HepG2 (cell line): ENCODE data around the gene GDF9. TPM values are rescaled to one million over a fixed set of nuclear protein-coding genes. Genes with fewer than 3 reads are reported as not detected.
A peak's percentile ranks its signal among the peaks of the same experiment; 100 is the strongest.

Experiments
- MIER2 ChIP-seq: IDR thresholded peaks from 2 replicates; pipeline ENCODE4 v1.6.1; 2016; ENCODE audit warnings: missing biosample characterization, missing genetic modification reagents
- NAIF1 ChIP-seq: sonication (generic); formaldehyde crosslinking; IDR thresholded peaks from 2 replicates; pipeline ENCODE4 v1.5.0; 2020; ENCODE audit warnings: mild to moderate bottlenecking, missing genetic modification reagents, borderline replicate concordance
- NR2C2 ChIP-seq: sonication (generic); formaldehyde crosslinking; IDR thresholded peaks from 2 replicates; pipeline ENCODE4 v1.4.0; 2020; ENCODE audit warnings: missing genetic modification reagents, mild to moderate bottlenecking, moderate library complexity, borderline replicate concordance
- PHF8 ChIP-seq: sonication (generic); formaldehyde crosslinking; IDR thresholded peaks from 2 replicates; pipeline ENCODE4 v1.5.0; 2020; ENCODE audit warnings: missing genetic modification reagents
- TAF1 ChIP-seq: sonication (generic); formaldehyde crosslinking; IDR thresholded peaks from 2 replicates; pipeline ENCODE4 v1.4.0; 2020; ENCODE audit warnings: missing genetic modification reagents
- TCF12 ChIP-seq, 2 experiments: fragments of 450-650 bp in 1 of 2; sonication (generic) in 1 of 2; formaldehyde crosslinking in 1 of 2; IDR thresholded peaks; 2 replicates each; pipeline versions ENCODE4 v1.6.1 to v1.8.0; 2017 to 2022; ENCODE audit warnings: antibody characterized with exemption in 1 of 2, mild to moderate bottlenecking in 1 of 2, missing genetic modification reagents in 1 of 2, moderate library complexity in 1 of 2
- ZNF709 ChIP-seq: sonication (generic); formaldehyde crosslinking; IDR thresholded peaks from 2 replicates; pipeline ENCODE4 v1.5.0; 2020; ENCODE audit warnings: mild to moderate bottlenecking, missing genetic modification reagents
- ZSCAN29 ChIP-seq: sonication (generic); formaldehyde crosslinking; conservative IDR thresholded peaks from 2 replicates; pipeline ENCODE4 v1.4.0; 2020; ENCODE audit warnings: mild to moderate bottlenecking, missing genetic modification reagents
- polyA plus RNA-seq, 8 experiments: library from polyadenylated mRNA; depleted of rRNA in 3 of 8; stranded (reverse) in 7 of 8; unstranded in 1 of 8; fragments of >200 nt; fragmentation: Illumina TruSeq in 4 of 8; extraction: Trizol in 4 of 8; gene quantifications; 2 replicates each; pipeline versions ENCODE4 v1.2.1 to v1.2.3, GENCODE V29; 2011 to 2016; ENCODE audit warnings: low read depth in 4 of 8, missing spikeins in 1 of 8, mixed read lengths in 1 of 8; ENCODE audit not compliant: insufficient read depth in 1 of 8
- total RNA-seq, 5 experiments: library from RNA; depleted of rRNA; stranded (reverse); fragments of >200 nt; fragmentation: Illumina TruSeq; extraction: Trizol; gene quantifications; 2 replicates each; pipeline ENCODE4 v1.2.3, GENCODE V29; 2016; ENCODE audit warnings: low read depth in 1 of 5
- TF ChIP-seq, protein P1 (sequence below): sonication (generic); formaldehyde crosslinking; IDR thresholded peaks from 2 replicates; pipeline ENCODE4 v1.5.0; 2020; ENCODE audit warnings: mild to moderate bottlenecking, missing genetic modification reagents
- TF ChIP-seq, protein P2 (sequence below): sonication (generic); formaldehyde crosslinking; IDR thresholded peaks from 2 replicates; pipeline ENCODE4 v1.4.0; 2020; ENCODE audit warnings: mild to moderate bottlenecking, missing genetic modification reagents
- TF ChIP-seq, protein P3 (sequence below): sonication (generic); formaldehyde crosslinking; IDR thresholded peaks from 2 replicates; pipeline ENCODE4 v1.9.0; 2021; ENCODE audit warnings: missing genetic modification reagents, borderline replicate concordance
- TF ChIP-seq, protein P4 (sequence below): sonication (generic); formaldehyde crosslinking; IDR thresholded peaks from 2 replicates; pipeline ENCODE4 v1.9.0; 2021; ENCODE audit warnings: mild to moderate bottlenecking, missing genetic modification reagents
- TF ChIP-seq, protein P5 (sequence below): sonication (generic); formaldehyde crosslinking; IDR thresholded peaks from 2 replicates; pipeline ENCODE4 v1.5.1; 2020; ENCODE audit warnings: missing genetic modification reagents, mild to moderate bottlenecking, borderline replicate concordance

GDF9 gene
- total and polyA plus RNA-seq, 2 of the 13 experiments (the other 11 are each of a cell fraction or from before 2014, with no cell fraction given) = 0.33 to 0.38 TPM

DNA sequence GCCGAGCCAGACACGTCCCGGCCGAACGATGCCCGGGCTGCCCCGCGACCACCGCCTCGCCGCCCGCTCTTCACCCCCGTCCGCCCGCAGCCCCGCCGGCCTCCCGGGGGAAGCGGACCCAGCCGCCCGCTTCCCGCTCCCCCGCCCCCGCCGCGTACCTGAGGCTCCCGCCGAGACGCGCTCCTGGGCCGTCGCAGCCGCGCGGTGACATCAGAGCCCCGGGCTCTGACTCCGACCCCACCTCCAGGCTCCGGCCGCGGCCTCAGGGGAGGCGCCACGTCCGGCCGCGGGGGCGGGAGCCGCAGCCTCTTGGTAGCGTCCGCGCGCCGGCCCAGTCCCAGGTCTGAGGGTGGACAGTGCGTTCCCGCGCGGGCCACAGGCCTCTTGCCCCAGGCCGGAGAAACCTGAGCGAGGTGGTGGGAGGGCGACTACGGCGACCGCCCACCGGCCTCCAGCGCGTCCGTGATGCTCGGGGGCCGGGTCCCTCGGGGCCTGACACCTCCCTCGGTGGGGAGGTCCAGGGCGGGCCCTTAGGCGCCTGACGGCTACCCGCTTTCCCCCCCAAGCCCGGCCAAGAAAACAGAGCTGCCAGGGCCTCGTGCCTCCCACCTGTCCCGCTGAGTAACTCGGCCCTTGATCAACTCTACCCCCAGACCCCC lies 35.7 kb downstream of the GDF9 start, which contains the start of gene SHROOM1 (continued):
- TF ChIP-seq, protein P1, sequence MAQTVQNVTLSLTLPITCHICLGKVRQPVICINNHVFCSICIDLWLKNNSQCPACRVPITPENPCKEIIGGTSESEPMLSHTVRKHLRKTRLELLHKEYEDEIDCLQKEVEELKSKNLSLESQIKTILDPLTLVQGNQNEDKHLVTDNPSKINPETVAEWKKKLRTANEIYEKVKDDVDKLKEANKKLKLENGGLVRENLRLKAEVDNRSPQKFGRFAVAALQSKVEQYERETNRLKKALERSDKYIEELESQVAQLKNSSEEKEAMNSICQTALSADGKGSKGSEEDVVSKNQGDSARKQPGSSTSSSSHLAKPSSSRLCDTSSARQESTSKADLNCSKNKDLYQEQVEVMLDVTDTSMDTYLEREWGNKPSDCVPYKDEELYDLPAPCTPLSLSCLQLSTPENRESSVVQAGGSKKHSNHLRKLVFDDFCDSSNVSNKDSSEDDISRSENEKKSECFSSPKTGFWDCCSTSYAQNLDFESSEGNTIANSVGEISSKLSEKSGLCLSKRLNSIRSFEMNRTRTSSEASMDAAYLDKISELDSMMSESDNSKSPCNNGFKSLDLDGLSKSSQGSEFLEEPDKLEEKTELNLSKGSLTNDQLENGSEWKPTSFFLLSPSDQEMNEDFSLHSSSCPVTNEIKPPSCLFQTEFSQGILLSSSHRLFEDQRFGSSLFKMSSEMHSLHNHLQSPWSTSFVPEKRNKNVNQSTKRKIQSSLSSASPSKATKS (CRISPR knock-in tag) = no peak
- TF ChIP-seq, protein P2, sequence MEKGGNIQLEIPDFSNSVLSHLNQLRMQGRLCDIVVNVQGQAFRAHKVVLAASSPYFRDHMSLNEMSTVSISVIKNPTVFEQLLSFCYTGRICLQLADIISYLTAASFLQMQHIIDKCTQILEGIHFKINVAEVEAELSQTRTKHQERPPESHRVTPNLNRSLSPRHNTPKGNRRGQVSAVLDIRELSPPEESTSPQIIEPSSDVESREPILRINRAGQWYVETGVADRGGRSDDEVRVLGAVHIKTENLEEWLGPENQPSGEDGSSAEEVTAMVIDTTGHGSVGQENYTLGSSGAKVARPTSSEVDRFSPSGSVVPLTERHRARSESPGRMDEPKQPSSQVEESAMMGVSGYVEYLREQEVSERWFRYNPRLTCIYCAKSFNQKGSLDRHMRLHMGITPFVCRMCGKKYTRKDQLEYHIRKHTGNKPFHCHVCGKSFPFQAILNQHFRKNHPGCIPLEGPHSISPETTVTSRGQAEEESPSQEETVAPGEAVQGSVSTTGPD = no peak
- TF ChIP-seq, protein P3, sequence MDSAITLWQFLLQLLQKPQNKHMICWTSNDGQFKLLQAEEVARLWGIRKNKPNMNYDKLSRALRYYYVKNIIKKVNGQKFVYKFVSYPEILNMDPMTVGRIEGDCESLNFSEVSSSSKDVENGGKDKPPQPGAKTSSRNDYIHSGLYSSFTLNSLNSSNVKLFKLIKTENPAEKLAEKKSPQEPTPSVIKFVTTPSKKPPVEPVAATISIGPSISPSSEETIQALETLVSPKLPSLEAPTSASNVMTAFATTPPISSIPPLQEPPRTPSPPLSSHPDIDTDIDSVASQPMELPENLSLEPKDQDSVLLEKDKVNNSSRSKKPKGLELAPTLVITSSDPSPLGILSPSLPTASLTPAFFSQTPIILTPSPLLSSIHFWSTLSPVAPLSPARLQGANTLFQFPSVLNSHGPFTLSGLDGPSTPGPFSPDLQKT (CRISPR knock-in tag) = no peak; the same call in 1 of the 2 replicates
- no peak; the same call in 1 of the 2 replicates for TF ChIP-seq NR2C2 (CRISPR knock-in tag)
- peak; percentile 87 for TF ChIP-seq PHF8 (CRISPR knock-in tag)
- TF ChIP-seq MIER2 (CRISPR knock-in tag) = no peak
- no peak for TF ChIP-seq NAIF1 (CRISPR knock-in tag)
- TF ChIP-seq, protein P4, sequence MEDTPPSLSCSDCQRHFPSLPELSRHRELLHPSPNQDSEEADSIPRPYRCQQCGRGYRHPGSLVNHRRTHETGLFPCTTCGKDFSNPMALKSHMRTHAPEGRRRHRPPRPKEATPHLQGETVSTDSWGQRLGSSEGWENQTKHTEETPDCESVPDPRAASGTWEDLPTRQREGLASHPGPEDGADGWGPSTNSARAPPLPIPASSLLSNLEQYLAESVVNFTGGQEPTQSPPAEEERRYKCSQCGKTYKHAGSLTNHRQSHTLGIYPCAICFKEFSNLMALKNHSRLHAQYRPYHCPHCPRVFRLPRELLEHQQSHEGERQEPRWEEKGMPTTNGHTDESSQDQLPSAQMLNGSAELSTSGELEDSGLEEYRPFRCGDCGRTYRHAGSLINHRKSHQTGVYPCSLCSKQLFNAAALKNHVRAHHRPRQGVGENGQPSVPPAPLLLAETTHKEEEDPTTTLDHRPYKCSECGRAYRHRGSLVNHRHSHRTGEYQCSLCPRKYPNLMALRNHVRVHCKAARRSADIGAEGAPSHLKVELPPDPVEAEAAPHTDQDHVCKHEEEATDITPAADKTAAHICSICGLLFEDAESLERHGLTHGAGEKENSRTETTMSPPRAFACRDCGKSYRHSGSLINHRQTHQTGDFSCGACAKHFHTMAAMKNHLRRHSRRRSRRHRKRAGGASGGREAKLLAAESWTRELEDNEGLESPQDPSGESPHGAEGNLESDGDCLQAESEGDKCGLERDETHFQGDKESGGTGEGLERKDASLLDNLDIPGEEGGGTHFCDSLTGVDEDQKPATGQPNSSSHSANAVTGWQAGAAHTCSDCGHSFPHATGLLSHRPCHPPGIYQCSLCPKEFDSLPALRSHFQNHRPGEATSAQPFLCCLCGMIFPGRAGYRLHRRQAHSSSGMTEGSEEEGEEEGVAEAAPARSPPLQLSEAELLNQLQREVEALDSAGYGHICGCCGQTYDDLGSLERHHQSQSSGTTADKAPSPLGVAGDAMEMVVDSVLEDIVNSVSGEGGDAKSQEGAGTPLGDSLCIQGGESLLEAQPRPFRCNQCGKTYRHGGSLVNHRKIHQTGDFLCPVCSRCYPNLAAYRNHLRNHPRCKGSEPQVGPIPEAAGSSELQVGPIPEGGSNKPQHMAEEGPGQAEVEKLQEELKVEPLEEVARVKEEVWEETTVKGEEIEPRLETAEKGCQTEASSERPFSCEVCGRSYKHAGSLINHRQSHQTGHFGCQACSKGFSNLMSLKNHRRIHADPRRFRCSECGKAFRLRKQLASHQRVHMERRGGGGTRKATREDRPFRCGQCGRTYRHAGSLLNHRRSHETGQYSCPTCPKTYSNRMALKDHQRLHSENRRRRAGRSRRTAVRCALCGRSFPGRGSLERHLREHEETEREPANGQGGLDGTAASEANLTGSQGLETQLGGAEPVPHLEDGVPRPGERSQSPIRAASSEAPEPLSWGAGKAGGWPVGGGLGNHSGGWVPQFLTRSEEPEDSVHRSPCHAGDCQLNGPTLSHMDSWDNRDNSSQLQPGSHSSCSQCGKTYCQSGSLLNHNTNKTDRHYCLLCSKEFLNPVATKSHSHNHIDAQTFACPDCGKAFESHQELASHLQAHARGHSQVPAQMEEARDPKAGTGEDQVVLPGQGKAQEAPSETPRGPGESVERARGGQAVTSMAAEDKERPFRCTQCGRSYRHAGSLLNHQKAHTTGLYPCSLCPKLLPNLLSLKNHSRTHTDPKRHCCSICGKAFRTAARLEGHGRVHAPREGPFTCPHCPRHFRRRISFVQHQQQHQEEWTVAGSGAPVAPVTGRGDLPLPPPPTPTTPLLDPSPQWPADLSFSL (CRISPR knock-in tag) = no peak
- no peak for TF ChIP-seq TCF12 (IDR thresholded peaks at IDR 0.05)
- peak; percentile 66; the same call in 1 of the 2 replicates for TF ChIP-seq TCF12 (CRISPR knock-in tag; IDR thresholded peaks at IDR 0.05)
- no peak for TF ChIP-seq ZSCAN29 (CRISPR knock-in tag)
- TF ChIP-seq, protein P5, sequence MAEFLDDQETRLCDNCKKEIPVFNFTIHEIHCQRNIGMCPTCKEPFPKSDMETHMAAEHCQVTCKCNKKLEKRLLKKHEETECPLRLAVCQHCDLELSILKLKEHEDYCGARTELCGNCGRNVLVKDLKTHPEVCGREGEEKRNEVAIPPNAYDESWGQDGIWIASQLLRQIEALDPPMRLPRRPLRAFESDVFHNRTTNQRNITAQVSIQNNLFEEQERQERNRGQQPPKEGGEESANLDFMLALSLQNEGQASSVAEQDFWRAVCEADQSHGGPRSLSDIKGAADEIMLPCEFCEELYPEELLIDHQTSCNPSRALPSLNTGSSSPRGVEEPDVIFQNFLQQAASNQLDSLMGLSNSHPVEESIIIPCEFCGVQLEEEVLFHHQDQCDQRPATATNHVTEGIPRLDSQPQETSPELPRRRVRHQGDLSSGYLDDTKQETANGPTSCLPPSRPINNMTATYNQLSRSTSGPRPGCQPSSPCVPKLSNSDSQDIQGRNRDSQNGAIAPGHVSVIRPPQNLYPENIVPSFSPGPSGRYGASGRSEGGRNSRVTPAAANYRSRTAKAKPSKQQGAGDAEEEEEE (CRISPR knock-in tag) = no peak
- TF ChIP-seq TAF1 (CRISPR knock-in tag) = peak; percentile 80
- TF ChIP-seq ZNF709 (CRISPR knock-in tag) = 0 out of 2 replicates have a peak, but pooled peaks have one; percentile 3
